Medulla oblongata (tissue), 1 donor: ENCODE results near the gene ITGAV.

Experiments used
- DNase-seq: peaks from one replicate; pipeline ENCODE4 v3.0.0-alpha.2; 2015; ENCODE audit errors: extremely low spot score

Gene ITGAV

DNA sequence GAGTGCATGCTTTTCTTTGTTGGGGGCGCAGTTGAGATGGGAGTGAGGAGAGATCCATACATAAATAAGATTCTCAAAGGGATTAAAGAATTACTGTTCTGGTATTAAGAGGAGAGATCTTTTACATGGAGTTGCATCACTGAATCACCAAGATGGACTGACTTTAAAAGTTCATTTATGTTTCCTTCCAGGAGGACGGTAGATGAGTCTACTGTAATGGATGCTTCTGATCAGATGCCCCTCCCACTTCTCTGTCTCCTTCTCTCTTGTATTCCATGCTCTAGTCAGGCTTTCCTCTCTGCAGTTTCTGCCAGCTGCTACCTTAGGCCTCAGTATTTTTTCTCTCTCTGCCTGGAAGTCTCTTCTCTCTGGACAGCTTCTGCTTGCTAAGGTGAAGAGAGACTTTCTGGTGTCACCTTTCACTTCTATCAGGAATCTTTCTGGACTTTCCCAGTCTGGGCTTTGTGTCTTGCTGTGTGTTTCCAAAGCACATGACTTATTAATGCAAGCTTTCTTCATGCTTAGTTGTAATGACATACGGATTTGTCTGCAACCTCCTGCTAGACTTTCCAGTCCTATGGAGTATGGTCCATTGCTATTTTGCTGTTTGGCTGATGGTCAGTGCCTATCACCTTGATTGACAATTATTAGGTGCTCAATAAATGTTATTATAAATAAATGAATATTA, 127.6 kb downstream of the ITGAV start:
- no peak for DNase-seq

DNA sequence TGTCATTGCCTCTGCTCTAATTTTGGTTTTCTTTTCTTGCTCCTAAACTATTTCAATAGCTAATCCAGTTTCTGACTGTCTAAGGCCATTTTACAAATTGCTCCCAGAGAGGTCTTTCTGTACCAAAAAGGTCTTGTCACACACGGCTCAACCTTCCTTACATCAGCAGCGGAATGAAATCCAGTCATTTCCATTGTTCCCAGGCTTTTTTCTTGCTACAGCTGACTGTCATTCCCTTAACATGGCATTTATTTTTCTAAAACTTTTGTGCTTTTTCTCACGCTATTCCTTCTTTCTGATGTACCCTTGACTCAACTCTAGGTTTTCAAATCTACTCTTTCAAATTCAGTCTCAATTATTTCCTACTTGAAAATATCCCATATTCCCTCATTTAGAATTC, 128.3 kb downstream of the ITGAV start:
- DNase-seq: no peak

GRCh38 chr2:186718903-186719302, 129.0 kb downstream of the ITGAV start:
- no peak for DNase-seq

GRCh38 chr2:186721956-186722355, 132.1 kb downstream of the ITGAV start:
- no peak for DNase-seq

- no peak for DNase-seq
Measured at GRCh38 chr2:186724736-186725135, 134.9 kb downstream of the ITGAV start.

DNA sequence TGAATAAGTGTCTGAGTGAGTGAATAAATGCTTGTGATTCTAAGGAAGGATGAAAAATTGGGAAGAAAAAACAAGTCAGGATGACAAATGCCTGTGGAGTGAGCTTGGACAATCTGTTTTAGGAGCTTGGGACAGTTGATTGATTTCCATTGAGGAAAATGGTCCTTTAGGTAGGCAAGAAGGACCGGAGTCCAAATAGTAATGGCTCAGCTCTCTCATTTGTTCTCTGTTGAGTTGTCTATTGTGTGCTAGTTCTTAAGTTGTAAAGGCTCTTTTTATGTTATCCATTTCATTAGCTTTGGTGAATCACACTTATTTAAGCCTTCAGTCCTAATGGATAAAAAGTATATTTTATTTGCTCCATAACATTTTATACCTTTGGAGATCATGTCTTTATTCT, 135.9 kb downstream of the ITGAV start:
- no peak for DNase-seq

- DNase-seq: no peak
Measured at GRCh38 chr2:186726938-186727337, 137.1 kb downstream of the ITGAV start.

DNA sequence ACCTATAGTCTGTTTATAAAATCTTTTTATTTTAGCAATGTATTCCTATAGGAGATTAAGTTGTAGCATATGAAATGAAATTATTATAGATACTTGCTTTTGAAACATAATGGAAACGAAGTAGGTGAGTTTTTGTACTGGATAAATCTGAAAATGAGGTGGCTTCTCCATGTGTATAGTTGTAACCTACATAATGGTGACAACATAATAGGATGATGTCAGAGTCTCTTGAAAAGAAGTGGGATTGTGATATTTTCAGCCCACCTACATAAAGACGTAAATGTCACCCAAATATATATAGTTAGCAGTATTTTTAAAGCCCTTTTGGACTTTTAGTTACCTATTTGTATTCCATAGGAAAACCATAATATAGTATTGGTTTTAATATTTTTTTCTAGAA, 138.8 kb downstream of the ITGAV start:
- no peak for DNase-seq
